Activated CD8-positive, alpha-beta memory T cell treated with anti-CD3 and anti-CD28 coated beads, Interleukin-2, amount 50 U/mL, for 48 hours (primary cell): ENCODE data around the gene DNAJB5.

ENCODE experiments used
- DNase-seq: peaks from one replicate; pipeline ENCODE4 v3.0.0-alpha.2; 2020

DNAJB5 gene

GRCh38 chr9:34985311-34985899, 4.1 kb upstream of the DNAJB5 start:
- peak; percentile 86 for DNase-seq

GRCh38 chr9:34986540-34987047, 3.0 kb upstream of the DNAJB5 start:
- DNase-seq = peak; percentile 67

GRCh38 chr9:34987160-34987901, 2.2 kb upstream of the DNAJB5 start:
- no peak for DNase-seq

GRCh38 chr9:34988218-34989002, 1.1 kb upstream of the DNAJB5 start:
- DNase-seq = peak; percentile 69

GRCh38 chr9:34989946-34990635, 546 bp downstream of the DNAJB5 start:
- DNase-seq = peak; percentile 62

- no peak for DNase-seq
Observed at GRCh38 chr9:34990908-34991606, 1.5 kb downstream of the DNAJB5 start.

- peak; percentile 69 for DNase-seq
Observed at GRCh38 chr9:34991607-34992375, 2.2 kb downstream of the DNAJB5 start.

GRCh38 chr9:34992376-34992951, 2.9 kb downstream of the DNAJB5 start:
- DNase-seq = peak; percentile 68

- peak; percentile 39 for DNase-seq
Observed at GRCh38 chr9:34993502-34994259, 4.1 kb downstream of the DNAJB5 start.

GRCh38 chr9:34994260-34994899, 4.8 kb downstream of the DNAJB5 start:
- DNase-seq = peak; percentile 29

GRCh38 chr9:34994900-34995669, 5.5 kb downstream of the DNAJB5 start:
- DNase-seq = no peak

GRCh38 chr9:34995670-34996060, 6.1 kb downstream of the DNAJB5 start:
- DNase-seq = no peak

GRCh38 chr9:34996181-34996904, 6.8 kb downstream of the DNAJB5 start:
- no peak for DNase-seq

GRCh38 chr9:34996905-34997279, 7.3 kb downstream of the DNAJB5 start:
- no peak for DNase-seq

GRCh38 chr9:34997379-34997781, 7.8 kb downstream of the DNAJB5 start:
- DNase-seq = no peak

- no peak for DNase-seq
Observed at GRCh38 chr9:34998266-34998665, 8.7 kb downstream of the DNAJB5 start.

- no peak for DNase-seq
Observed at GRCh38 chr9:34999576-34999975, 10.0 kb downstream of the DNAJB5 start.

- DNase-seq = no peak
Observed at GRCh38 chr9:35000535-35001284, 11.2 kb downstream of the DNAJB5 start.
